GM19395 (cell line): Measurements from ENCODE around the gene ULBP1.
"Not testable (repeated sequence)": the region's sequence is repeated elsewhere in the genome, so short reads cannot be mapped to it uniquely, and the experiment has no call there.

Experiments used
- ATAC-seq: cut with Tn5 transposase; IDR thresholded peaks from one replicate; pipeline ENCODE4 v1.9.1; 2021; ENCODE audit warnings: mild to moderate bottlenecking, moderate library complexity; ENCODE audit not compliant: unreplicated experiment

ULBP1 gene

DNA sequence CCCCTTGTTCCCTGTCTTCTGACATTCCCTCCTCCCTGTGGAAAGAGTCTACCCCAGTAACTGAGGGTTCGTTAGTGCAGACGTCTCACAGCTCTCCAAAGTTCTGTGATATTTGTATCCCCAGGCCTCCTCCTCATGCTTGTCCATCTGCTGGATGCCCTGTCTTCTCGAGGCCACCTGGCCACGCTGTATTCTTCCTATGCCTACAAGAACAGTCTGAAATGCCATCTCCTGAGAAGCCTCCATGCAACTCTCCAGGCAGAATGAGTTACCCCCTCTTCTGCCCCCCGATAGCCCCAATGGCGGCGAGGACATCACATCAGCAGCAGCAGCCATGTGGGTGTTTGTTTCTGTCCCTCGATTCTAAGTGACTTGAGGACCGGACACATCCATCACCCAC, 12.6 kb upstream of the ULBP1 start:
- no peak for ATAC-seq

DNA sequence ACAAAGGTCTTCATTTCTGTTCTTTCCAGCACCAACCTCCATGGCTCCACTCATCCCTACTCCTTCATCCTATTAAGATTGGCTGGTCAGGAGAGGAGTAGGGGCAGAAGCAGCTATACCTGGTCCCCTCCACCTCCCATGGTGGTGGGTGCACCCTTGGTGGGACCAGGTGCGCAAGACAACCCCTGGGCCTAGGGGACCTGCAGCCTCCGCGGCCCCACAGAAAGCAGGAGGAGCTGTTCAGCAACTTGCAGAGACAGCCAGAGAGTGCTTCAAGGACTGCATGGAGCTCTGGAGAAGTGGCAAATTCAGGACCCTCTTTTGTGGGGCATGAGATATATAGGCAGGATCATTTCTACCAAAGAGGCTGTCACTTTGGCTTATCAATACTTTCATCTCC, 12.1 kb upstream of the ULBP1 start:
- ATAC-seq: no peak

DNA sequence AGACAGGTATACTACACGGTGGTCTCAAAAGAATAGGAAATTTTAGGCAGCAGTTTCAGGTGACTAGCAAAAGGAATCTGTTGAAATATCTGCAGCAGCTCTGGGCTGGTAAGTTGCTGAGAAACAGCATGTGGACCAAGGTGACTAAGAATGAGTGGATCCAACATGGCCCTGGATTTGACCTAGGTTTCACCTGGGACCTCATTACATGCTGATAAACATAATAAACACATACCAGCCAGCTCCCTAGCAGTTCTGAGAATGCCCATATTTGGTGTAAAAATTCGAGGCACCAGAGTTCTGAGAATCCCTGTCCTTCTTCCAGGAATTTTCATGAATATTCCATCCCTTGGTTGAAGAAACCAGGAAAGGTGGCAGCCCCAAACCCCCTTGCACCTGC, 10.4 kb upstream of the ULBP1 start:
- not testable (repeated sequence) for ATAC-seq

DNA sequence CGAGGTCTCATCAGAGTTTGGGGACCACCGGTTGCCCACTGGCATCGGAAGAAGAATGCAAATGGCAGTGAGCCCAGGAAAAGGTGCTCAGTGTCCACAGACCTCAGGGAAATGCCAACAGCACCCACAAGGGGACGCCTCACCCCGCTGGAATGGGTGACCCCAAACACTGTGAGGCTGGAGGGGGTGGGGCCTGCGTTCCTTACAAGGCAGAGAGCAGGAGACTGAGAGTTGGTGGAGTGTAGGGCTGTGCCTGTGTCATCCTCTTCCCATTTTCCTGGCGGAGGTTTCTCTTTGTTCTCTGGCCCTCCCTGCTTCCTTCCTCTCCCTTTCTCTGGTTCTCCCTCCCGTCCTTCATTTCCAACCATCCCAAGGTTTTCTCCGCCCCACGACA, 9.8 kb upstream of the ULBP1 start:
- ATAC-seq: not testable (repeated sequence)

DNA sequence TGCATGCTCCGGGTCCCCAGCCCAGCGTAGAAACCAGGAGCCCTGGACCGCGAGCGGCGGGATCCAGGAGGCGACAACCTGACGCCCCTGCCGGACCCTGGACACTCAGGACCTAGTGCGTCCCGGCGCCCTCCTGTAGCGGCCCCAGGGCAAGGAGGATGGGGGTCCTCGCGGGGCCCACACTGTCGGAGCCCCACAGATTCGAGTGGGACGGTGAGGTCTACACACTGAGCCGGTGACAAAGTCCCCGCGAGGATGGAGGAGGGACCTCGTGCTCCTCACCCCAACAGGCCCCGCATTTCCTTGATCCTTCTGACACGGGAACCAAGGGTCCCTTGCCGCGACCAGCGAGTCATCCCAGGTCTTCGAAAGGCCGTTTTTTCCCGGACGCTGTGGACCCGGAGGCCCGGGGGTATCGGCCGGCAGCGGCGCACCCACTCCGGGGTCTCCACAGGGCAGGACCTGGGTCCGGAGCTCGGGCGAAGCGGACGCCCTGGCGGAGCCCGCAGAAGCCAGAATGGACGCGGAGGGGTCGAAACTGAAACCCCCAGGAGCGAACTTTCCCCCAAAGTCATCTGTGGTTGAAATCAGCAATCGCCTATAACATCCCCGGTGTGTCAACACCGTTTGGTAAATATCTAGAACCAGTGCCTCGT, 9.3 kb upstream of the ULBP1 start:
- ATAC-seq: not testable (repeated sequence)

DNA sequence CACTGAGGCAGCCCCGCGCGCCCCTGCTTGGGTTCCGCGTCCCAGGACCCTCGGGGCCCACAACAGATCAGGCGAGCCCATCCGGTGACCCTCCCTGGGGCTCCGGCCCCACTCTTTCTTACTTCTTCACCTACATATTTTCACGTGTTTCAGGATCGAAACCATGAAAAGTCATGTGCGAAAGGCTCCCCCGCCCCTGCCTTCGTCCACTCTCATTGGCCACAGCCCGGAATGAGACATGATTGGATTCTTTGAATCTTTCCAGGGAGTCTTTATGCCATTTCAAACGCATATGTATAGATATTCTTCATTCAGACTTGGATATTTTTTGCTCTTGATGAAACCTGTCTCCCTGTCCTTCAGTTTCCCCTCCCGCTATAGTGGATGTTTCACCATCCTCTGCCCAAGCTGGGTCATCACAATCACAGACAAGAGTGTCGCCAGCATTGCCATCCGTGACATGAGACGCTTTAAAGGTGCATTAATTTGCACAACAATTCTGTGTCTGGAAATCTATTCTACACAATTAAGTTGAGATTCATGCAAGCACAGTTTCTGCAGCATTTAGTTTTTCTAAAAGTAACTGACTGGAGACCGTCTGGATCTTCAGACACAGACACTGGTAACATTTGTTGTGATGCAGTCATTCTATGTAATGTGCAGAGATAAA, 8.6 kb upstream of the ULBP1 start:
- ATAC-seq: not testable (repeated sequence)

DNA sequence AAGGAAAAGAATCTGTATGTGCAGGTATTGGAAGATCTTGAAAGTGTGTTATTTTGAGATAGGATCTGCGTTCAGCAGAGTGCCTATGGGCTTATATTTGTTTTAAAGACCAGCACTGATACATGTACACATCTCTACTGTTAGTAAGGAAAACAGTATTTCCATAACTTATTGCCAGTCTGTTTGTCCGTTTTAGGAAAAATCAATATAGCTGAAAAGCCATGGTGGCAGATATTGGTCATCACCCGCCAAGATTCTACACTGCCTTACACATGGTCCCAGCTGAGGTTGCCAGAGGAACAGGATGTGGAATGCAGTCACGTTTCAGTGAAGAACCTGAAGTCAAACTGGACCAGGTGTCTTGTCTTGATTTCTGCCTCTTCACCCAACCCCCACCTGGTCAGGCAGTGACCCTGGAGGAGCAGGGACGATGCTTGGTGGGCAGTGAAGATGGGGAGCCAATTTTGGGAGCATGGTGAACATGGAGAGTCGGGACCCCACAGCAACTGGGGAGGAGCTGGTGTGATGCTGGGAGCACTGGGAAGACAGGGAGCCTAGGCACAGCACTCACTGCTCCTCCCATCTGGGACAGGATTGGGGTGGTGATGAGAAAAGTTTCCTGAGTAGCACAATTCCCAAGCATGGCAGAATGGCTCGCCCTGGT, 8.0 kb upstream of the ULBP1 start:
- ATAC-seq: not testable (repeated sequence)

DNA sequence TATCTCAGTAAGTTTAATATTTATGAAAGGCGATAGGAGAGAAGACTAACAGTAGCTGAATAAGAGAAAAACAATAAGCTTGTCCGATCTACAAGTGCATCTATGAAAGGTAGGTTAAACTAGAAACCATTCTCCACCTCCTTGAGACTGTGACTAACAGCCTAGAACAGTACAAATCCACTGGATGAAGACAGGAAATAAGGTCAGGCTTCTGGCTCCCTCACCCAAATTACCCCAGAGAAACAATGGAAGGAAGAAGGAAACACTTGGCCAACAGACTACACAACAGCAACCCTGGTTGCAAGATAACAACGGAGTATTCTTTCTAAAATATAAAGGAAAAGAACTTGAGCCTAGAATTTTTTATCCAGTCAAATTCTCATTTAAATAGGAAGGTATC, 5.6 kb upstream of the ULBP1 start:
- ATAC-seq: not testable (repeated sequence)

DNA sequence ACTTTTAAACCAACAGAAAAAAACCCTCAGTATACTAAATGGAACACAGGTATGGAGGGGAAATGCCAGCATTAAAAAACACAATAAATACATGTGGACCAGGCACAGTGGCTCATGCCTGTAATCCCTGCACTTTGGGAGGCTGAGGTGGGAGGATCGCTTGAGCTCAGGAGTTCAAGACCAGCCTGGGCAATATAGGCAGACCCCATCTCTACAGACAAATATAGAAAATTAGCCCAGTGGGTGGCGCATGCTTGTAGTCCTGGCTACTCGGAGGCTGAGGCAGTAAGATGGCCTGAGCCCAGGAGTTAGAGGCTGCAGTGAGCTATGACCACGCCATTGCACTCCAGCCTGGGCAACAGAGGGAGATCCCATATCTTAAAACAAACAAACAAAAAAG, 3.9 kb upstream of the ULBP1 start:
- not testable (repeated sequence) for ATAC-seq

DNA sequence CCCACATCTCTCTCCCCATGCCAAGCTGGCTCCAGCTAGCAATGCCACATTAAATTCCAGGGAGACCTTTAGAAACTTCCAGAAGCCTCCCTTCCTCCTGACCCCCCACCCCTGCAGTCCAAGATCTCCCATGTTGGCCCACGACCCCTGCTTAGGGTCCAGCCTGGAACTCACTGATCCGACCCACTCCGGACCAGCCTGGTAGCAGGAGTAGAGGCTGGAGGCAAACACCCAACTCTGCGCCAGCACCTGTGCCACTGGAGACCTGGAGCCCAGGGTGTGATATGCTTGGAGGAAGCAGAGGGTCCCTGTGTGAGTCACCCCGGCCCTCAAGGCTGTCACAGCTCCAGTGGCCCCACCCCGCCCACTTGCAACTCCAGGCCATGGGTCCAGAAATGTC, 3.3 kb upstream of the ULBP1 start:
- no peak for ATAC-seq

DNA sequence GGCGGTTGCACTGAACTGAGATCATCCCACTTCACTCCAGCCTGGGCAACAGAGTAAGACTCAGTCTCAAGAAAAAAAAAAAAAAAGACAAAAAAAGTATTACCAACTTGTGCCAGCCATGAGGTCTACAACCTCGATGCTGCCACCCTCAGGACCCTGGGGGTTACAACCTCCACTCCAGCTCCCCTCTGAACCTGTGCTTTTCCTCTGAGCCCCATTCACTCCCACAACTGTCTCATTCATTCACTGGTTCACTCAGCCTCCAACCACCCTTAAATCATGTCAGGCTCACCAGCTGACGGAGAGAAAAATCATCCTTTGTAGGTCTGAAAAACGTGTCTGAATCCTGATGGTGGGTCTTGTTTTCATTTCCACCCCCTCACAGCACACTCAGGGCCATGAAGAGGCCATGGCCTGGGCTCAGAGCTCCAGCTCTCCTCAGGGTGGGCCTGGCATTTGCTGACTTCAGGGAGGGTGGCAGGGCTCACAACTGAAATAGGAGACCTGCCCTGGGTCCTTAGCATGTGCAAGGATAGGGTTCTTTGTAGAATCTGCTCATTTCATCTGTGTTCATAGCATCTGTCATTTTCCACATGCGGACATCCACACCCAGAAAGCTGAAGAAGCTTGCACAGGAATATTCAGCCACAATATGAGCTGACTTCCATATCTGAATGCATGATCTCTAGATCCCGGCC, 1.9 kb upstream of the ULBP1 start:
- no peak for ATAC-seq

DNA sequence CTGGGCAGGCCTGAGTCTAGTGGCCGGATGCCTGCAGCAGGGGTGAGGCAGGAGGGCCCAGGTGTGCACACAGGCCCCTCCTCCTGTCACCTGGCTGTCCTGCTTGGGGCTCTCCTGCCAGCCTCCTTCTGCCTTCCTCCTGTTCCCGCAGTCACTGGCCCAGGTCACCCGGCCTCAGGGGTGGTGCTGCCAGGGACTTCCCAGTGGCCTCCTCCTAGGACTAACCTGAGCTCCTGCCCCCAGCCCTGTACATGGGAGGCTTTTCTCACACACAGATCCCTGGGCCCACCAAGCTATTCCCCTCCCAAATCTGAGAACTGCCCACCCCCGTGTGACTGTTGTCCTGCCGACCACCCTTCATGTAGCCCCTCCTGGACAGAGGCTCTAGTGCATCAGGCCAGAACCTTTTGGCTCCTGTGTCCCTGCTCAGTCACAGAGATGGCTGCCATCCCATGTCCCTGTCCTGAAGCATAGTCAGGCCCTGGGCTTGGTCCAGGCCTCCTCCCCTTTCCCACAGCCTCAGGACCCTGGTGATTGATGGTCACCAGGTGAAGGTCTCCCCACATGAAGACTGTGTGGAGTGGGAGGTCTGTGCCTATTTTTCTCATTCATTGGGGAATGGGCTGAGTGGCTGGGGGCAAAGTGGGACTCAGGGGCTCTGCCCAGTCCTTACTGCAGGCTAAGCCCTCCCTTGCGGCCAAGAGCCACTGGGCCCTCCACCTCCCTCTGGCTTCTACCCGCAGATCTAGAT, 1.1 kb upstream of the ULBP1 start:
- ATAC-seq: no peak

DNA sequence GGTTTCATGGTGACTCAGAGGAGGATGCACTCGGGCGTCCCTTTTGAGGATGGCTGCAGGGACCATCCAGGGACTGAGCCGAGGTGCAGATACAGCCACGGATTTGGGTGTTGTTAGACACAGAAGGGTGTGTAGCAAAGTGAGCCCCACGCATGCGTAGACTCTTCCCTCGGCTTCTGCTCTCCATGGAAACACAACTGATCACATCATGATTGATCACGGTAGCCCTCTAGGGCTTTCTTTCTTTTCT, 606 bp upstream of the ULBP1 start:
- ATAC-seq: no peak

DNA sequence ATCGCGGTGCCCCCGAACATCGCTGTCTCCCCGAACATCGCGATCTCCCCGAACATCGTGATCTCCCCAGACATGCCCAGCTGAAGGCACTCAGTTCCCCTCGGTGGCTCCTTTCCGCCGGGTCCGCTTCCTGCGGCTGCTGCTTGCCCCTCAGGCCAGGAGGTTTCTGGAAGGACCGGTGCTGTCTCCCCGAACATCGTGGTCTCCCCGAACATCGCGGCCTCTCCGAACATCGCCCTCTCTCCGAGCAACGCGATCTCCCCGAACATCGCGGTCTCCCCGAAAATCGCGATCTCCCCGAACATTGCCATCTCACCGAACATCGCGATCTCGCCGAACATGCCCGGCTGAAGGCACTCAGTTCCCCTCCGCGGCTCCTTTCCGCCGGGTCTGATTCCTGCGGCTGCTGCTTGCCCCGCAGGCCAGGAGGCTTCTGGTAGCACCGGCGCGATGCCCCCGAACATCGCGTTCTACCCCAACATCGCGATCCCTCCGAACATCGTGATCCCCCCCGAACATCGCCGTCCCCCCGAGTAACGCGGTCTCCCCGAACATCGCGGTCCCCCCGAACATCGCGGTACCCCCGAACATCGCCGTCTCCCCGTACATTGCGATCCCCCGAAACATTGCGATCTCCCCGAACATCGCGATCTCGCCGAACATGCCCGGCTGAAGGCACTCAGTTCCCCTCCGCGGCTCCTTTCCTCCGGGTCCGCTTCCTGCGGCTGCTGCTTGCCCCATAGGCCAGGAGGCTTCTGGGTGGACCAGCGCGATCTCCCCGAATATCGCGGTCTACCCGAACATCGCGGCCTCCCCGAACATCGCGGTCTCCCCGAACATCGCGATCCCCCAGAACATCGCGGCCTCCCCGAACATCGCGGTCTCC, 808 bp downstream of the ULBP1 start:
- no peak for ATAC-seq

DNA sequence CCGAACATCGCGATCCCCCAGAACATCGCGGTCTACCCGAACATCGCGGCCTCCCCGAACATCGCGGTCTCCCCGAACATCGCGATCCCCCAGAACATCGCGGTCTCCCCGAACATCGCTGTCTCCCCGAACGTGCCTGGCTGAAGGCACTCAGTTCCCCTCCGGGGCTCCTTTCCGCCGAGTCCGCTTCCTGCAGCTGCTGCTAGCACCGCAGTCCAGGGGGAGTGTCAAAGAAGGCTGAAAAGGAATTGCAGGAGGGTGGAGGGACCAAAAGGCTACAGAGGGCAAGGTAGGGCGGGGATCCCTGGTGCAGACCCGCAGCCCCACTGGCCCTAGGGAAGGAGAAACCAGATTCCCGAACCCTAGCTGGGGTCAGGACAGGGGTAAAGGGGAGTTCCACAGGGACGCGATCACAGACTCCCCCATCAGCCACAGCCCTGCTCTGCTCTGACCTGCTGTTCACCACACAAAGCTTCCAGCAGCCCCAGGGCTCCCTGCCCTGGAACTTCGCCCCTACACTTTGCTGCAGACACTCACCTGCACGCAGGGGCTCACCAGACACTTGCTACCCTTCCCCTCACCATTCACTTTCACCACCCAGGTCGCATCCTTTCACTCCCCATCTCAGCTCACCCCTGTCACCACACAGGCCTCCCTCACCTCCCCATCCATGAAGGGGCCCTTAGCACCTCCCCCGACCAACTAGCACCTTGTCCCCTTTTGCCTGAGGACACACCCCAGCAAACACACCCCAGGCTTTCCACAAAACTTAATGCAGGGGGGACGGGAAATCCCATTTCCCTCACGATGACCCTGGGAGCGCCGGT, 1.7 kb downstream of the ULBP1 start:
- no peak for ATAC-seq

DNA sequence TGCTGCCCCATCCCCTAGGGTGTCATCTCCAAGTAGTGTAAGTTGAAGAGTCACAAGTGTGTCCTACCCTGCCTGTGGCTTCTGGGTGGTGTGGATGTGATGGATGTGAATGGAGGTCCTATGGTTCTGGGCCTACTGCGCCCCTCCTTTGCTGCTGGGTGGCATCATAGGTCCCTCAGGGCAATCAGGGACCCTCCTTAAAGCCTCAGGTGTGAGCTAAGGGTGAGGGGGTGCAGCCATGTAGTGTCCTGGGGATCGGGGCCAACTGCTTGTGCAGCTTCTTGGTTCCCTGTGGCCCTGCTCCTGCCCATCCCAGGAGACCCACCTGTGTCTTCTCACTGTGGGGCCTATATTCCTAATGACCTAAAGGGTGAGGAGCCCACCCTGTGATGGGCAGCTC, 2.6 kb downstream of the ULBP1 start:
- not testable (repeated sequence) for ATAC-seq

DNA sequence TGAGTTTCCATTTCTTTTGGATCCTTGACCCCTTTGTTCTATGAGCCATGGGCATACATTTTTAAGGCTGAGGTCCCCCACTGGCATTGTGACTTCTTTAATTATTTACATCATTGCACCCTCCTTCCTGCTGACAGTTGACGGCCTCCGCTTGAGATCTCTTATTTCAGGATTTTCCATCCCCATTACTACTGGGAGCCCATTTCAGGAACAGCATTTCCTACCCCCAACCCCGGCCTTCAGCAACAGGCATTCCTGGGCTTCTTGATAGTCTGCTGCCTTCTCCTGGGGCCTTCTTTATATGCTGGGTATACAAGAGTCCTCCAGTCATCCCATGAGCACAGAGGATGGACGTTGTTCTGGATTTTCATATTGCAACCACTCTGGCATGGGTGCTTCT, 3.8 kb downstream of the ULBP1 start:
- no peak for ATAC-seq

DNA sequence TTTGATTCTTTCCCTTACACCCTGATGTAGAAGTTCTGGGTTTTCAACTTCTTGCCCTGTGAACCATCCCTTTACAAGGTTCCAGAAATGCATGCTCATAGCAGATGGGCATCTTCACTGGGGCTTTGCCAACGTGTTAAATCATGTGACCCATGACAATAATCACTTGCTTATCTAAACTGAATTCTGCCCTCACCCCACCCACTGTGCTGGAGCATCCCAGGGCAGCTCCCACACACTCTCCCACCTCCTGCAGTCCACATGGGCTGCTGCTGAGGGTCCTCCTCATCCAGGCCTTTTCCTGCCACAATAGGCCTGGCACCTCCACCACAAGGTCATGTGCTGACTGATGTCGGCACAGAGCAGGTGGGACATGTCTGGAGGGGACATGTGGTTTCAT, 4.3 kb downstream of the ULBP1 start:
- ATAC-seq: not testable (repeated sequence)

DNA sequence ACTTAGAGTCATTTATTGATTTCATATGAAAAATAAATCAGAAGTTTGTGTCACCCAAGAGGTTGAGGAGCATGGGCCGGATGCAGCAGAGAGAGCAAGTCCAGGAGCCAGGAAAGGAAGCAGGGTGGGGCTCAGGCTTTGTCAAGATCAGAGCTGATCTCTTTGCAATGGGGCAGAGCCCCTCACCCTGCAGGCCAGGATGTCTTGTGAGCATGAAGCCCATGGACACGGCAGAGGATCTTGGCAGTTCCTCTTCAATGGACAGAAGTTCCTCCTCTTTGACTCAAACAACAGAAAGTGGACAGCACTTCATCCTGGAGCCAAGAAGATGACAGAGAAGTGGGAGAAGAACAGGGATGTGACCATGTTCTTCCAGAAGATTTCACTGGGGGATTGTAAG, 5.2 kb downstream of the ULBP1 start:
- ATAC-seq: not testable (repeated sequence)
